H9 (cell line): ENCODE measurements around the gene AKT3. TPM values are rescaled to one million over a fixed set of nuclear protein-coding genes. Genes with fewer than 3 reads are reported as not detected.

Experiments
- DNase-seq: peaks from one replicate; pipeline ENCODE4 v3.0.0-alpha.2; 2017
- H2AFZ ChIP-seq: one replicate; pipeline ENCODE4 v1.6.1; 2013; ENCODE audit warnings: mild to moderate bottlenecking, low read length, control low read depth, moderate library complexity
- H2AK5ac ChIP-seq: 2 replicates; pipeline ENCODE4 v1.6.1; 2013; ENCODE audit warnings: low read length, control low read depth, mixed read lengths; ENCODE audit not compliant: insufficient read length
- H2BK120ac ChIP-seq: one replicate; pipeline ENCODE4 v1.6.1; 2013; ENCODE audit warnings: low read depth, mild to moderate bottlenecking, low read length, control low read depth, inconsistent platforms; ENCODE audit not compliant: poor library complexity, severe bottlenecking
- H2BK12ac ChIP-seq: 2 replicates; pipeline ENCODE4 v1.6.1; 2013; ENCODE audit warnings: low read length, control low read depth, mixed read lengths, low read depth; ENCODE audit not compliant: insufficient read length
- H2BK15ac ChIP-seq: 2 replicates; pipeline ENCODE4 v1.6.1; 2013; ENCODE audit warnings: low read depth, low read length, control low read depth
- H2BK20ac ChIP-seq: one replicate; pipeline ENCODE4 v1.6.1; 2013; ENCODE audit warnings: low read depth, mild to moderate bottlenecking, low read length, control low read depth, inconsistent platforms; ENCODE audit not compliant: poor library complexity, severe bottlenecking
- H2BK5ac ChIP-seq: 2 replicates; pipeline ENCODE4 v1.6.1; 2013; ENCODE audit warnings: low read length, control low read depth, mixed read lengths; ENCODE audit not compliant: insufficient read length
- H3K14ac ChIP-seq: 2 replicates; pipeline ENCODE4 v1.6.1; 2013; ENCODE audit warnings: low read length, control low read depth; ENCODE audit not compliant: insufficient read depth
- H3K18ac ChIP-seq: 2 replicates; pipeline ENCODE4 v1.6.1; 2013; ENCODE audit warnings: low read depth, mild to moderate bottlenecking, mixed read lengths, low read length, control low read depth; ENCODE audit not compliant: insufficient read length
- H3K23ac ChIP-seq: 2 replicates; pipeline ENCODE4 v1.6.1; 2013; ENCODE audit warnings: low read length, control low read depth, mixed read lengths, low read depth; ENCODE audit not compliant: insufficient read length
- H3K23me2 ChIP-seq: 2 replicates; pipeline ENCODE4 v1.6.1; 2013; ENCODE audit warnings: low read depth, mild to moderate bottlenecking, mixed read lengths, low read length, control low read depth; ENCODE audit not compliant: insufficient read length, poor library complexity, severe bottlenecking
- H3K27ac ChIP-seq: 2 replicates; pipeline ENCODE4 v1.5.1; 2013; ENCODE audit warnings: low read length, control low read depth, mixed read lengths, low read depth; ENCODE audit not compliant: insufficient read length
- H3K27me3 ChIP-seq: 2 replicates; pipeline ENCODE4 v1.6.1; 2013; ENCODE audit warnings: low read length, control low read depth, inconsistent platforms; ENCODE audit not compliant: insufficient read depth
- H3K4ac ChIP-seq: 2 replicates; pipeline ENCODE4 v1.6.1; 2013; ENCODE audit warnings: low read depth, mild to moderate bottlenecking, control low read depth, inconsistent platforms, low read length, moderate library complexity
- H3K4me1 ChIP-seq: 2 replicates; pipeline ENCODE4 v1.6.1; 2013; ENCODE audit warnings: low read length, control low read depth, inconsistent platforms; ENCODE audit not compliant: insufficient read depth
- H3K4me2 ChIP-seq: 2 replicates; pipeline ENCODE4 v1.6.1; 2013; ENCODE audit warnings: low read length, control low read depth, mixed read lengths; ENCODE audit not compliant: insufficient read length, insufficient read depth
- H3K56ac ChIP-seq: 2 replicates; pipeline ENCODE4 v1.6.1; 2013; ENCODE audit warnings: low read depth, mild to moderate bottlenecking, mixed read lengths, low read length, control low read depth; ENCODE audit not compliant: insufficient read length
- H3K79me1 ChIP-seq: 2 replicates; pipeline ENCODE4 v1.6.1; 2013; ENCODE audit warnings: low read depth, mild to moderate bottlenecking, moderate library complexity, low read length, control low read depth, inconsistent platforms; ENCODE audit not compliant: insufficient read depth, poor library complexity, severe bottlenecking
- H3K79me2 ChIP-seq: 2 replicates; pipeline ENCODE4 v1.6.1; 2013; ENCODE audit warnings: low read length, control low read depth, inconsistent platforms; ENCODE audit not compliant: insufficient read depth
- H3K9ac ChIP-seq: 2 replicates; pipeline ENCODE4 v1.6.1; 2013; ENCODE audit warnings: low read length, control low read depth, mixed read lengths; ENCODE audit not compliant: insufficient read length; ENCODE audit errors: extremely low read depth
- H3K9me3 ChIP-seq: one replicate; pipeline ENCODE4 v1.6.1; 2013; ENCODE audit warnings: low read depth, low read length, inconsistent platforms; ENCODE audit not compliant: control insufficient read depth
- H3T11ph ChIP-seq: one replicate; pipeline ENCODE4 v1.6.1; 2013; ENCODE audit warnings: mild to moderate bottlenecking, low read length, control low read depth, inconsistent platforms
- H4K20me1 ChIP-seq: one replicate; pipeline ENCODE4 v1.6.1; 2013; ENCODE audit not compliant: control insufficient read depth, insufficient read length, insufficient read depth
- H4K5ac ChIP-seq: 2 replicates; pipeline ENCODE4 v1.6.1; 2013; ENCODE audit warnings: low read depth, mild to moderate bottlenecking, mixed read lengths, low read length, control low read depth; ENCODE audit not compliant: insufficient read length
- H4K8ac ChIP-seq: replicated peaks from 2 replicates; pipeline ENCODE4 v1.6.1; 2013; ENCODE audit warnings: low read length, control low read depth, mixed read lengths, low read depth; ENCODE audit not compliant: insufficient read length
- H4K91ac ChIP-seq: 2 replicates; pipeline ENCODE4 v1.6.1; 2013; ENCODE audit warnings: low read depth, mild to moderate bottlenecking, moderate library complexity, mixed read lengths, low read length, control low read depth; ENCODE audit not compliant: insufficient read length
- H3K27ac Mint-ChIP-seq, 3 experiments: 2 replicates in 2 of 3; 3 replicates in 1 of 3; pipeline ENCODE4 v1.8.0; 2020 to 2021; ENCODE audit warnings: mixed read lengths in 3 of 3, mild to moderate bottlenecking in 1 of 3, moderate library complexity in 1 of 3
- H3K27me3 Mint-ChIP-seq: 2 replicates; pipeline ENCODE4 v1.8.0; 2021; ENCODE audit warnings: low read depth, mild to moderate bottlenecking, moderate library complexity, mixed read lengths
- H3K36me3 Mint-ChIP-seq, 3 experiments: 2 replicates in 2 of 3; 3 replicates in 1 of 3; pipeline ENCODE4 v1.8.0; 2020 to 2021; ENCODE audit warnings: low read depth in 3 of 3, mixed read lengths in 3 of 3; ENCODE audit not compliant: insufficient read depth in 1 of 3
- H3K4me1 Mint-ChIP-seq, 2 experiments: 2 replicates each; pipeline ENCODE4 v1.8.0; 2020; ENCODE audit warnings: mixed read lengths in 2 of 2
- H3K4me3 Mint-ChIP-seq, 2 experiments: 2 replicates in 1 of 2; 3 replicates in 1 of 2; pipeline ENCODE4 v1.8.0; 2020 to 2021; ENCODE audit warnings: mild to moderate bottlenecking in 2 of 2, mixed read lengths in 2 of 2, moderate library complexity in 1 of 2
- H3K9me3 Mint-ChIP-seq, 2 experiments: 2 replicates in 1 of 2; 3 replicates in 1 of 2; pipeline ENCODE4 v1.8.0; 2020; ENCODE audit warnings: mild to moderate bottlenecking in 2 of 2, mixed read lengths in 2 of 2, moderate library complexity in 1 of 2
- CTCF ChIP-seq: fragments of 200-600 bp; sonication (generic); conservative IDR thresholded peaks from 3 replicates; pipeline ENCODE4 v1.8.0; 2021; ENCODE audit warnings: antibody characterized with exemption, mild to moderate bottlenecking
- WGBS: extraction: QIAGEN DNeasy Blood & Tissue Kit; methylation state at CpG from one replicate; pipeline ENCODE4 v1.1.7; 2013; ENCODE audit warnings: missing lambda C conversion rate, low lambda C conversion rate, mixed read lengths; ENCODE audit not compliant: insufficient read length; ENCODE audit errors: extremely low coverage; 5-methylcytosine and 5-hydroxymethylcytosine counted together
- total RNA-seq: library from RNA; stranded (reverse); gene quantifications from 2 replicates; pipeline ENCODE4 v1.2.1, GENCODE V29; 2021

AKT3 gene
- total RNA-seq, 1 experiment from 2014 or later = 27.8 TPM

GRCh38 chr1:243587285-243587684 is 262.8 kb downstream of the AKT3 start:
- Mint-ChIP-seq H3K27me3 (no peaks in the 10 kb centered on the region; the same call in 1 of the 2 replicates), H3K4me1 (no peaks in the 10 kb centered on the region), H3K27ac (no peak overlapping the region), H3K36me3 (peaks cover 9 to 38% (median 20%) of the 10 kb centered on the region in 3 experiments), H3K9me3 (peaks cover 26 to 31% of the 10 kb centered on the region in 2 experiments), H3K4me3 (no peak overlapping the region)
- no peak overlapping the region for H4K5ac ChIP-seq
- no peak overlapping the region for H4K91ac ChIP-seq
- no peaks in the 10 kb centered on the region for H3K4me1 ChIP-seq
- no peak overlapping the region for H3K18ac ChIP-seq
- H3K79me1 ChIP-seq = no peaks in the 10 kb centered on the region
- no peak overlapping the region for H4K8ac ChIP-seq
- no peak overlapping the region for H3K27ac ChIP-seq
- no peak overlapping the region for H2BK5ac ChIP-seq
- no peak overlapping the region for H2AFZ ChIP-seq
- H3K27me3 ChIP-seq = no peaks in the 10 kb centered on the region
- no peak overlapping the region for H3K4ac ChIP-seq
- no peaks in the 10 kb centered on the region for H3K23me2 ChIP-seq
- H3K56ac ChIP-seq = no peak overlapping the region
- no peak overlapping the region for H3K14ac ChIP-seq
- no CpG with 5 or more reads among the region's 12 CpGs for WGBS
- H3K23ac ChIP-seq = no peak overlapping the region
- no peaks in the 10 kb centered on the region for H4K20me1 ChIP-seq
- H2BK120ac ChIP-seq = no peak overlapping the region
- H3K9ac ChIP-seq = no peak overlapping the region
- H2BK12ac ChIP-seq = no peak overlapping the region
- H3K79me2 ChIP-seq = no peaks in the 10 kb centered on the region
- no peak overlapping the region for H2BK15ac ChIP-seq
- H3K9me3 ChIP-seq = no peaks in the 10 kb centered on the region
- no peak for TF ChIP-seq CTCF
- no peak overlapping the region for H2BK20ac ChIP-seq
- DNase-seq = no peak
- H3K4me2 ChIP-seq = no peak overlapping the region
- no peak overlapping the region for H2AK5ac ChIP-seq
- H3T11ph ChIP-seq = no peak overlapping the region
